Ovary (tissue), 9 donors: ENCODE results near the gene SLC38A9. TPM values are rescaled to one million over a fixed set of nuclear protein-coding genes. Genes with fewer than 3 reads are reported as not detected.
A peak's percentile ranks its signal among the peaks of the same experiment; 100 is the strongest.

Source experiments
- DNase-seq, 5 donors: peaks; one replicate each; pipeline ENCODE4 v3.0.0-alpha.2; 2019 to 2020
- H3K27ac ChIP-seq, 2 donors: fragments of 200-600 bp; one replicate each; pipeline versions ENCODE4 v1.5.1 to v1.8.0; 2019 to 2022
- H3K27me3 ChIP-seq: fragments of 200-600 bp; one replicate; pipeline ENCODE4 v1.8.0; 2022
- H3K36me3 ChIP-seq: fragments of 200-600 bp; sonication (generic); one replicate; pipeline ENCODE4 v1.5.1; 2019
- H3K4me1 ChIP-seq: one replicate; pipeline ENCODE4 v1.8.1; 2013; ENCODE audit warnings: mild to moderate bottlenecking, moderate library complexity; ENCODE audit not compliant: insufficient read depth
- H3K4me3 ChIP-seq: fragments of 200-600 bp; sonication (generic); one replicate; pipeline ENCODE4 v1.5.1; 2017
- H3K9me3 ChIP-seq, 2 donors: fragments of 200-600 bp in 1 of 2; sonication (generic) in 1 of 2; one replicate each; pipeline versions ENCODE4 v1.5.1 to v1.8.1; 2013 to 2019; ENCODE audit warnings: mild to moderate bottlenecking in 1 of 2, moderate library complexity in 1 of 2
- EP300 ChIP-seq: sonication (generic); formaldehyde crosslinking; IDR thresholded peaks from one replicate; pipeline ENCODE4 v1.6.1; 2017; ENCODE audit warnings: antibody characterized with exemption
- POLR2A ChIP-seq: fragments of 450-650 bp; IDR thresholded peaks from one replicate; pipeline ENCODE4 v1.6.1; 2017; ENCODE audit warnings: antibody characterized with exemption, mild to moderate bottlenecking, moderate library complexity
- WGBS, 3 donors: extraction: QIAGEN DNeasy Blood & Tissue Kit in 1 of 3; methylation state at CpG; one replicate each; pipeline versions ENCODE4 v1.1.5 to v1.1.7; 2013 to 2017; 5-methylcytosine and 5-hydroxymethylcytosine counted together
- intact Hi-C, 4 donors: fragments of 100-400 bp; cut with DNase I; formaldehyde crosslinking; loops; one replicate each; pipeline versions ENCODE4 v1.11.0 to v1.15.1; 2022 to 2023
- polyA plus RNA-seq, 2 donors: library from polyadenylated mRNA; stranded (reverse); fragments of 200-250 nt in 1 of 2; fragments of 350-450 nt in 1 of 2; fragmentation: Illumina TruSeq in 1 of 2; extraction: RNeasy Lipid Tissue Mini Kit (QIAGEN cat#74804) in 1 of 2; gene quantifications; one replicate each; pipeline ENCODE4 v1.2.3, GENCODE V29; 2013 to 2014
- total RNA-seq, 7 donors: library from RNA; depleted of rRNA in 2 of 7; stranded (reverse); fragments of >200 nt in 2 of 7; fragmentation: NEBNext Ultra II Directional in 3 of 7; extraction: Animal tissue kit (Norgen Biotek cat#: 25700) in 3 of 7; gene quantifications; one replicate each; pipeline versions ENCODE4 v1.1.0 to v1.2.4, GENCODE V29; 2016 to 2023
- TF ChIP-seq, protein P1 (sequence below), 3 donors: fragments of 450-650 bp in 2 of 3; fragments of 200-600 bp in 1 of 3; IDR thresholded peaks; one replicate each; pipeline versions ENCODE4 v1.5.1 to v1.8.0; 2016 to 2022; ENCODE audit warnings: antibody characterized with exemption in 3 of 3, mild to moderate bottlenecking in 1 of 3
- donor health status: DM: no; HTN: no; CAD: no; lungs with moderate emphysema.
- donor health status: DM: no; HTN: no; CAD: no.
- donor health status: Bipolar disorder and iron deficiency.
- donor health status: DM: yes; HTN: yes; CAD: no.
- donor health status: DM: no; HTN: no; CAD: no.
- donor health status: DM: yes; HTN: yes; CAD: no.

SLC38A9 gene
- total and polyA plus RNA-seq, 9 donors = 7.9 to 29.6 (median 16.2) TPM

DNA sequence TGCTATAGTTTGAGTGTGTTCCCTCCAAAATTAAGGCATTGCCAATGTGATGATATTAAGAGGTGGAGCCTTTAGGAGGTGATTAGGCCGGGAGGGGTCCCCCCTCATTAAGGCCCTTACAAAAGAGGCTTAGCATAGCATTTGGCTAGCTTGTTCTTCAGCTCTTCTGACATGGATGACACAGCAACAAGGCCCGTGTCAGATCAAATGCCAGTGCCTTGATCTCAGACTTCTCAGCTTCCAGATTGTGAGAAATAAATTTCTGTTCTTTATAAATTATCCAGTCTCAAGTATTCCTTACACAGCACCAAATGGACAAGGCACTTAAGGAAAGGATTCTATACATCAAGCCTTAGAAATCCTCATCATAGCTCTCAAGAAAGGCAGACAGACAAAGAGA, 31.8 kb downstream of the SLC38A9 start:
- Histone ChIP-seq H3K27me3 (no peaks in the 10 kb centered on the region), H3K4me1 (peaks cover 8% of the 10 kb centered on the region), H3K27ac (no peak overlapping the region), H3K4me3 (no peak overlapping the region), H3K36me3 (no peaks in the 10 kb centered on the region), H3K9me3 (no peaks in the 10 kb centered on the region)
- DNase-seq = no peak
- intact Hi-C loops = no loop called here
- TF ChIP-seq, protein P1, sequence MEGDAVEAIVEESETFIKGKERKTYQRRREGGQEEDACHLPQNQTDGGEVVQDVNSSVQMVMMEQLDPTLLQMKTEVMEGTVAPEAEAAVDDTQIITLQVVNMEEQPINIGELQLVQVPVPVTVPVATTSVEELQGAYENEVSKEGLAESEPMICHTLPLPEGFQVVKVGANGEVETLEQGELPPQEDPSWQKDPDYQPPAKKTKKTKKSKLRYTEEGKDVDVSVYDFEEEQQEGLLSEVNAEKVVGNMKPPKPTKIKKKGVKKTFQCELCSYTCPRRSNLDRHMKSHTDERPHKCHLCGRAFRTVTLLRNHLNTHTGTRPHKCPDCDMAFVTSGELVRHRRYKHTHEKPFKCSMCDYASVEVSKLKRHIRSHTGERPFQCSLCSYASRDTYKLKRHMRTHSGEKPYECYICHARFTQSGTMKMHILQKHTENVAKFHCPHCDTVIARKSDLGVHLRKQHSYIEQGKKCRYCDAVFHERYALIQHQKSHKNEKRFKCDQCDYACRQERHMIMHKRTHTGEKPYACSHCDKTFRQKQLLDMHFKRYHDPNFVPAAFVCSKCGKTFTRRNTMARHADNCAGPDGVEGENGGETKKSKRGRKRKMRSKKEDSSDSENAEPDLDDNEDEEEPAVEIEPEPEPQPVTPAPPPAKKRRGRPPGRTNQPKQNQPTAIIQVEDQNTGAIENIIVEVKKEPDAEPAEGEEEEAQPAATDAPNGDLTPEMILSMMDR (IDR thresholded peaks at IDR 0.05) = no peak
- TF ChIP-seq POLR2A (no peak), EP300 (no peak)
- 69 to 80% (median 77%) methylated on average over 2 of the region's 2 CpGs for WGBS, 3 donors

DNA sequence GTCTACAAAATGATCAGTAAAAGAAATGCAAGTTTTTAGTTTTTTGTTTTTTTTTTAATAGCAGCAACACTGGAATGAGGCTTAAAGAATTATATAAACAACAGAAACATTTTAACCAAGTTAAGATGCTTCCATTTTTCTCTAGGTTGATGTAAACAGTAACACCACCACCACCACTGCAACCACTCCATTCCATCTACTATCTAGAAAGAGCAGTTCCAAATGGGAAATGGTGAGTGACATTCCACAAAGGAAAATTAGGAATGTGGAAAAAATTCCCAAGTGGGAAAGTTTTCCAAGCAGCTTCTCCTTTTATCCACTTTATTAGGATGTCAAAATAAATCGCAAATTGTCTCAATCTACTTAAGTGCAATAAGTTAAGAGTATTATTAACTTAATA, 32.6 kb downstream of the SLC38A9 start:
- H3K27me3 ChIP-seq = no peaks in the 10 kb centered on the region
- DNase-seq = no peak
- intact Hi-C loops = no loop called here
- TF ChIP-seq POLR2A = no peak
- no peak for TF ChIP-seq EP300
- TF ChIP-seq, protein P1 (IDR thresholded peaks at IDR 0.05) = no peak
- no peaks in the 10 kb centered on the region for H3K36me3 ChIP-seq
- H3K9me3 ChIP-seq = no peaks in the 10 kb centered on the region
- H3K27ac ChIP-seq = no peak overlapping the region
- no peak overlapping the region for H3K4me3 ChIP-seq
- peaks cover 8% of the 10 kb centered on the region for H3K4me1 ChIP-seq
- 0 to 53% (median 32%) methylated on average over 1 of the region's 1 CpG for WGBS, 3 donors

DNA sequence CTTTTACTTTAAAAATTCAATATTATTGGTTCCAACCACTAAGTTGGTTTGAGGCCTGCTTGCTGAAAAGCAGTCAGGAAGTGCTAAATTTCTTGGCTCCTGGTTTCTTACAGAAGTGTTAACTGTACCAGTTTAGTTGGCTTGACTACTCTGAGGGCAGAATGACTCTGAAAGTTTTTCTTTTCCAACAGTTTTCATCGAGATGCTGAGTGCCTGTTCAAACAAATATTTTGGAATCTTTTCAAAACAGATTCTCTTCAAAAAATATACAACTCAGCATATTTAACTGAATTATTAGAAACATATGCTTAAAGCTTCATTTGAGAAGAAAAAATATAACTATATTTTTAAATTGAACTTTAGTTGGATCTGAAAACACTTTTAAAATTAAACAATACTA, 37.0 kb downstream of the SLC38A9 start:
- Histone ChIP-seq H3K4me1 (peaks cover 8% of the 10 kb centered on the region), H3K27ac (peak overlapping the region in 1 of 2 donors; percentile 36), H3K27me3 (no peaks in the 10 kb centered on the region), H3K4me3 (no peak overlapping the region), H3K9me3 (no peaks in the 10 kb centered on the region), H3K36me3 (no peaks in the 10 kb centered on the region)
- TF ChIP-seq POLR2A (no peak), EP300 (no peak)
- TF ChIP-seq, protein P1 (IDR thresholded peaks at IDR 0.05) = no peak
- DNase-seq = no peak
- WGBS, 3 donors = 0 to 5% (median 2%) methylated on average over 1 of the region's 1 CpG
- intact Hi-C loops = no loop called here

DNA sequence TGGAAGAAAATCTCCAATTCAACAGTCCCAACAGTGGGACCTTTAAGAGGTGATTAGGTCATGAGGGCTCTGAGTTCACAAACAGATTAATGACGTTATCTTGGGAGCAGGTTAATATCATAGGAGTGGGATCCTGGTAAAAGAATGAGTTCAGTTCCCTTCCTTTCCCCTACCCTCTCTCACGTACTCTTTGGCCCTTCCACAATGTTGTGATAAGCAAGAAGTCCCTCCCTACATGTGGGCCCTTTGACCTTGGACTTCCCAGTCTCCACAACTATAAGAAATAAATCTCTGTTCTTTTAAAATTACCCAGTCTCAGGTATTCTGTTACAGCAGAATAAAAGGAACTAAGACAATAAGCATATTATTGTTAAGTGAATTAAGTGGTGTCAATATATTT, 37.8 kb downstream of the SLC38A9 start:
- no peaks in the 10 kb centered on the region for H3K9me3 ChIP-seq
- peaks cover 8% of the 10 kb centered on the region for H3K4me1 ChIP-seq
- intact Hi-C loops = no loop called here
- no peaks in the 10 kb centered on the region for H3K27me3 ChIP-seq
- TF ChIP-seq POLR2A (no peak), EP300 (no peak)
- TF ChIP-seq, protein P1 (IDR thresholded peaks at IDR 0.05) = no peak
- H3K36me3 ChIP-seq = no peaks in the 10 kb centered on the region
- H3K4me3 ChIP-seq = no peak overlapping the region
- no peak for DNase-seq
- no peak overlapping the region for H3K27ac ChIP-seq
- WGBS, 3 donors = 49 to 77% (median 58%) methylated on average over 2 of the region's 2 CpGs
